Choroid plexus epithelial cell (primary cell): Measurements from ENCODE around the gene MCF2L2.

Source experiments
- DNase-seq: peaks from one replicate; pipeline ENCODE4 v3.0.0-alpha.2; 2010; ENCODE audit warnings: low read depth
- H3K4me3 ChIP-seq: 2 replicates; pipeline ENCODE4 v1.5.1; 2011; ENCODE audit warnings: low read depth, mild to moderate bottlenecking, control low read depth, low read length, moderate library complexity
- TF ChIP-seq, protein P1 (sequence below): conservative IDR thresholded peaks from 2 replicates; pipeline ENCODE4 v1.5.1; 2011; ENCODE audit warnings: low read depth, mild to moderate bottlenecking, control low read depth, inconsistent platforms, low read length, moderate library complexity

MCF2L2 gene

DNA sequence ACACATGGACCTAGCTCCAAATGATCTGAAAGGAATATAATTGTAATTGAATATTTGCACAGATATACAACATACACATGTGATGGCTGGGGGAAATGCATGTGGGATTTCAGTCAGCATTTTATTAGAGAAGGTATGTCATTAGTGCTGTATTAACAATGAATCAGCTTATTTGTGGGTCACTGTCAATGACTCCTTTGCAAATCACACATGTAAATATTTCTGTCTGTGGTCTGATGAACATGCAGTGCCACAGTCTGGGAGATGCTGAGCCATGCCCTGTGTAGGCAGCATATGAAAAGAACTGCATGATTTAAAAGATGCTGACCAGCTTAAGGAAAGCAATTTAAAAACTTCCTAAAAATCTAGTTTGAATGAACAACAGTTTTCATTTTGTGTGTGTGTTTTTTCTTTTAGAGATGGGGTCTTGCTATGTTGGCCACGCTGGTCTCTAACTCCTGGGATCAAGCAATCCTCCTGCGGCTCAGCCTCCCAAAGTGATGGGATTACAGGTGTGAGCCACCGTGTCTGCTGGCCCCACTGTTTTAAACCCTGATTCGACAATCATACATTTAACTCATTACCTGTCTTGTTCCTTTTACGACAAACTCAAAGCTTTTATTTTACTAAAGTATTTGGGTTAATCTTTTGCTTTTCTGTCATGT lies 176.2 kb downstream of the MCF2L2 start:
- TF ChIP-seq, protein P1, sequence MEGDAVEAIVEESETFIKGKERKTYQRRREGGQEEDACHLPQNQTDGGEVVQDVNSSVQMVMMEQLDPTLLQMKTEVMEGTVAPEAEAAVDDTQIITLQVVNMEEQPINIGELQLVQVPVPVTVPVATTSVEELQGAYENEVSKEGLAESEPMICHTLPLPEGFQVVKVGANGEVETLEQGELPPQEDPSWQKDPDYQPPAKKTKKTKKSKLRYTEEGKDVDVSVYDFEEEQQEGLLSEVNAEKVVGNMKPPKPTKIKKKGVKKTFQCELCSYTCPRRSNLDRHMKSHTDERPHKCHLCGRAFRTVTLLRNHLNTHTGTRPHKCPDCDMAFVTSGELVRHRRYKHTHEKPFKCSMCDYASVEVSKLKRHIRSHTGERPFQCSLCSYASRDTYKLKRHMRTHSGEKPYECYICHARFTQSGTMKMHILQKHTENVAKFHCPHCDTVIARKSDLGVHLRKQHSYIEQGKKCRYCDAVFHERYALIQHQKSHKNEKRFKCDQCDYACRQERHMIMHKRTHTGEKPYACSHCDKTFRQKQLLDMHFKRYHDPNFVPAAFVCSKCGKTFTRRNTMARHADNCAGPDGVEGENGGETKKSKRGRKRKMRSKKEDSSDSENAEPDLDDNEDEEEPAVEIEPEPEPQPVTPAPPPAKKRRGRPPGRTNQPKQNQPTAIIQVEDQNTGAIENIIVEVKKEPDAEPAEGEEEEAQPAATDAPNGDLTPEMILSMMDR, result no peak
- no peak for DNase-seq
- H3K4me3 ChIP-seq, result no peak overlapping the region

DNA sequence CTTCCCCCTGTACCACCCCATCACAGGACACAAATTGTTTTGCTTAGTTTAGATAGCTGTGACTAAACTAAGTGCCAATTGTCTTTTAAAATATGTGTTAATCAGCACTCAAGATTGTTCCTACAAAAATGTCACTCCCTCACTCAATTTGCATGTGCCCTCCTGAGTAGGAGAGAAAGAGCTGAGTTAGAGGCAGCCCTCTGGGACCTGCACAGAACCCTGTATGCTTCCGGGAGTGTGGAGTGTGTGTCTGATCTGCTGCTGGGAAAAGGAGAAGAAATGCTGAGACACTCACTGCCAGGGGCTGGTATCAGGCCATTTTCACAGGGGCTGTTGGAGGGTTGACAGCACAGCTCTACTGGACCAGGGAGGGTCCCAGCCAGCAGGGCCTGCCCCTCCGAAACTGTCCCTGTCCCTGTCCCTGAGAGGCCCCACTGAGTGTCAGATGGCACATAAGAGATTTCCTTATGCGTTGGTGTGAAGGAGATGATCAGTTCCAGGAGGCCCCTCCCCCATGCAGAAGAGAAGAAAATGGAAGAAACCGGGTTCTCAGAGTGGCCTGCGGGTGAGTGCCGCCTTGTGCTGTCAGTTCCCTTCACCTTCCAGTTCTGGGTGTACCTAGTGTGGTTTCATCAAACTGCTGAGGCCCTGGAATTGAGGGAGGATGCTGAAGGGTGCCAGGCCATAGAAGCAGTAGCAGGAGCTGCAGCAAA lies 179.3 kb downstream of the MCF2L2 start:
- TF ChIP-seq, protein P1, result no peak
- DNase-seq, result no peak
- H3K4me3 ChIP-seq, result no peak overlapping the region

DNA sequence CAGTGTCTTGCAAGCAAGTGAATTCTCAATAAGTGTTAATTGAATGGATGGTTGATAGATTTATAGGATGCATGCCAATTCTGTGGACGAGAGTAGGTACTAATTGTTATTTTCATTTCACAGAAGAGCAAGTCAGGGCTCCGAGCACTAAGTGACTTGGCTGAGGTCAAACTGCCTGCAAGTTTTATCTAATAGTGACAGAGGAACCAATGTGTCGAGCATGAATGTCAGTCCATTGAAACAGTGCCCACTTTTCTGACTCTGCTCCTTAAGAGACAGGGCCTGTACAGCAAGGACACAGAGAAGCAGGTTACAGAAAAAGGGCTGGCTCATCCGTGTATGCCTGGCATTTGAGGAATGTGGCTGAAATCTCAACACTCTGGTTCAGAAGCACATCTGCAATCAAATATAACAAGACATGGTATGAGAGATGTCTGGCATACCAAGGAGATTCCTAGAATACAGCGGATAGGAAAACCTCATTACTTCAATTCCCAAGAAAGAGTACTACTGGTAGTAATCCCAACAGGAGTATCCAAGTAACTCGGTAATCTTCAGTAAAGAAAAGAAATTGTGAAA lies 181.3 kb downstream of the MCF2L2 start:
- TF ChIP-seq, protein P1, result no peak
- no peak overlapping the region for H3K4me3 ChIP-seq
- DNase-seq, result peak; percentile 52

DNA sequence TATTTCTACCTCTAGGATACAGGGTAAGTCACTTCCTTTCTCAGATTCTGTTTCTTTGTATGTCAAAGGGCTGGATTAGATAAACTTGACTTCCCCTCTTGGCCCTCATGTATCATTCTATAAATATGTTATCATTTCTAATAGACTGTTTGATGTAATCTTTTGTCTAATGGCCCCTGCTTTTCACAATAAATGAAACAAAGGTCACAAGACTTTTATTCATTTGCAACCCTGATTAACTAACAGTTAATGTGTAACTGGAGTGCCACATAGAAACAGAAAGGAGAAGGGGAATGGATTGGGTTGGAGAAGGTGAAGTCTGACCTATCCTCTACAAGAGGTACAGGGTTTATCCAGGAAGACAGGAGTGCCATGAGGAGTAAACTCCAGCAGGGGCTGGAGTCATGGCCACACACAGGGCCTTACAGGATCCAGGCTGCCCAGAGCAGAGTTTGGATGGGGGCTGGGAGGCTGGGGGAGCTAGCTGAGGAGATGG lies 183.4 kb downstream of the MCF2L2 start:
- no peak for DNase-seq
- TF ChIP-seq, protein P1, result no peak
- no peak overlapping the region for H3K4me3 ChIP-seq

DNA sequence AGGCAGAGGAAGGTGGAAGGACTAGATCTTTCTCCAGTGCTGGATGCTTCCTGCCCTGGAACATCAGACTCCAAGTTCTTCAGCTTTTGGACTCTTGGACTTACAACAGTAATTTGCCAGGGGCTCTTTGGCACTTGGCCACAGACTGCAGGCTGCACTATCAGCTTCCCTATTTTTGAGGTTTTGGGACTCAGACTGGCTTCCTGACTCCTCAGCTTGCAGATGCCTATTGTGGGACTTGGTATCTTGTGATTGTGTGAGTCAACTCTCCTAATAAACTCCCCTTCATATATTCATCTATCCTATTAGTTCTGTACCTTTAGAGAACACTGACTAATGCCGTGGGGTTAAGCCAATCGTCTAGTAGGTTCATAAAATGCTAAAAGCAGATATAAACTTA lies 184.2 kb downstream of the MCF2L2 start:
- DNase-seq, result peak; percentile 26
- H3K4me3 ChIP-seq, result no peak overlapping the region
- TF ChIP-seq, protein P1, result no peak

DNA sequence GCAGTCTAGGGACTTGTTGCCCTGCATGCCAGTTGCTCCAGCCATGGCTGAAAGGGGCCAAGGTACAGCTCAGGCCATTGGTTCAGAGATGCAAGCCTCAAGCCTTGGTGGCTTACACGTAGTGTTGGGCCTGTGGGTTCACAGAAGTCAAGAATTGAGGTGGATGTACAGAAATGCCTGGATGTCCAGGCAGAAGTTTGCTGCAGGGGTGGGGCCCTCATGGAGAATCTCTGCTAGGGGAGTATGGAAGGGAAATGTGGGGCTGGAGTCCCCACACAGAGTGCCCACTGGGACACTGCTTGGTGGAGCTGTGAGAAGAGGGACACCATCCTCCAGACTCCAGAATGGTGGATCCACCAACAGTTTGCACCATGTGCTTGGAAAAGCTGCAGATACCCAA lies 186.0 kb downstream of the MCF2L2 start:
- TF ChIP-seq, protein P1, result no peak

DNA sequence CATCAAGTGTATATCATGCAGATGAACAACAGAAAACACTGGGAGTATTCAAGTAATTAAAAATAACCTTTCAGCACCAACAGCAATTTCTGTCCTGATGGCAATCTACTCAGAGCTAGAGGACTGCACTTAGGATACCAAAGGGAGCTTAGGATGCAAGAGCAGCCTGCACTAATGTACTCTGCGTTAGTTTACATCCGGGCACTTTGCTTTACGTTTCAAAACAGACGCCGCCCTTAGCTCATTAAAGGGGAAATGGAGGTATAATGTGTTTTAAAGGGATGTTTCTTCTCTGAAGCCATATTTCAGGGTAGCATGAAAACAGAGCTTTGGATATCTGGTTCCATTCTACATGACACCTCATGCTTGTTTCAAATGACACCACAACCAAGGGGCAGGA lies 189.4 kb downstream of the MCF2L2 start:
- DNase-seq, result no peak
- TF ChIP-seq, protein P1, result no peak
- H3K4me3 ChIP-seq, result no peak overlapping the region

More for the DNA sequence above, 186.0 kb downstream of the MCF2L2 start:
- H3K4me3 ChIP-seq, result no peak overlapping the region
- DNase-seq, result no peak
